DOHH2 (cell line): Measurements from ENCODE around the gene RCC2.

Source experiments
- H3F3A ChIP-seq: fragments of 200-600 bp; sonication (generic), shearing (Covaris generic); 2 replicates; pipeline ENCODE4 v1.6.0; 2016; ENCODE audit warnings: antibody characterized with exemption, mild to moderate bottlenecking; ENCODE audit not compliant: control insufficient read depth, insufficient read depth
- H3K27ac ChIP-seq: fragments of 200-600 bp; sonication (generic); 2 replicates; pipeline ENCODE4 v1.5.1; 2014; ENCODE audit warnings: low read depth, mild to moderate bottlenecking, low read length, moderate library complexity
- H3K27me3 ChIP-seq: fragments of 200-600 bp; sonication (generic); 2 replicates; pipeline ENCODE4 v1.6.1; 2014; ENCODE audit warnings: mild to moderate bottlenecking, low read length, mixed read lengths; ENCODE audit not compliant: control insufficient read depth
- H3K36me3 ChIP-seq: fragments of 200-600 bp; sonication (generic); 2 replicates; pipeline ENCODE4 v1.6.1; 2014; ENCODE audit warnings: mild to moderate bottlenecking, low read length, moderate library complexity, mixed read lengths; ENCODE audit not compliant: control insufficient read depth
- H3K4me1 ChIP-seq: fragments of 200-600 bp; sonication (generic); 2 replicates; pipeline ENCODE4 v1.6.1; 2014; ENCODE audit warnings: mild to moderate bottlenecking, low read length, mixed read lengths; ENCODE audit not compliant: control insufficient read depth
- H3K4me2 ChIP-seq: fragments of 200-600 bp; sonication (generic); 2 replicates; pipeline ENCODE4 v1.6.0; 2014; ENCODE audit warnings: mild to moderate bottlenecking, low read length, moderate library complexity
- H3K4me3 ChIP-seq: fragments of 200-600 bp; sonication (generic); 2 replicates; pipeline ENCODE4 v1.5.1; 2014; ENCODE audit warnings: mild to moderate bottlenecking, low read length, mixed read lengths
- H3K79me2 ChIP-seq: fragments of 200-600 bp; sonication (generic); 2 replicates; pipeline ENCODE4 v1.6.1; 2014; ENCODE audit warnings: mild to moderate bottlenecking, low read length, mixed read lengths; ENCODE audit not compliant: control insufficient read depth
- H3K9me2 ChIP-seq: fragments of 200-600 bp; sonication (generic); replicated peaks from 2 replicates; pipeline ENCODE4 v1.6.1; 2014; ENCODE audit warnings: mild to moderate bottlenecking, low read length, mixed read lengths; ENCODE audit not compliant: control insufficient read depth
- H3K9me3 ChIP-seq: fragments of 200-600 bp; sonication (generic); 2 replicates; pipeline ENCODE4 v1.6.1; 2014; ENCODE audit warnings: antibody characterized with exemption, low read length, mixed read lengths; ENCODE audit not compliant: control insufficient read depth, insufficient read depth
- H4K20me1 ChIP-seq: fragments of 200-600 bp; sonication (generic); 2 replicates; pipeline ENCODE4 v1.6.0; 2014; ENCODE audit warnings: low read depth, mild to moderate bottlenecking, antibody characterized with exemption, low read length, moderate library complexity; ENCODE audit not compliant: control insufficient read depth, insufficient read depth
- CTCF ChIP-seq: fragments of 200-600 bp; sonication (generic); IDR thresholded peaks from one replicate; pipeline ENCODE4 v1.5.1; 2014; ENCODE audit warnings: antibody characterized with exemption, mild to moderate bottlenecking, low read depth, low read length; ENCODE audit not compliant: poor library complexity, severe bottlenecking
- EZH2phosphoT487 ChIP-seq: fragments of 200-600 bp; sonication (generic); IDR thresholded peaks from 2 replicates; pipeline ENCODE4 v1.6.1; 2017; ENCODE audit warnings: borderline replicate concordance, mild to moderate bottlenecking, antibody characterized with exemption, low read length, moderate library complexity, mixed read lengths

RCC2 gene

DNA sequence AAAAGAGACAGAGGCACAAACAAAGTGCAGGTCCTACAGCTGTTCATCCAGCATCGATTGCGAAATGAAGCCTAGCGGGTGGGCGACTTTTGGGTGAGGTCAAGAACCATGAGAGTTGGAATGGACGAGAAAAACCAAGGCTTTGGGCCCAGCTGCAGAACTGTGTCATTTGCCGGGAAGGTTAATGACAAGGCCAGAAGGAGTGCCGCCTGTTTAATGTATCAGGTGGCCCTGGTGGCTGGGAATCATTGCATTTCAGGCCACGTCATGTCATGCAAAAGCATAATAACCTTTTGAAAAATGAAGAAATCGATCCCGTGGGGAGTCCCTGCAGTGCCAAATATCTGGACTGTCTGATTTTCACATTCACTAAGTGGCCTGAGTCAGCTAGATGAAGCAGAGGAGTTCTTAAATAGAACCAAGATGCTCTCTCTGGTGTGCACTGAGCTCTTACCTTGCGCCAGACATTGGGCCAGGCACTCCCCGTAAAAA lies 8.1 kb upstream of the RCC2 start:
- TF ChIP-seq CTCF (no peak), EZH2phosphoT487 (no peak)

GRCh38 chr1:17442841-17443240 lies 3.4 kb upstream of the RCC2 start:
- H3K4me2 ChIP-seq, result no peak overlapping the region

More for the DNA sequence above, 8.1 kb upstream of the RCC2 start:
- H3K79me2 ChIP-seq, result no peaks in the 10 kb centered on the region
- H3K4me3 ChIP-seq, result no peak overlapping the region
- H3K4me2 ChIP-seq, result no peak overlapping the region
- H3K9me2 ChIP-seq, result no peaks in the 10 kb centered on the region
- H3K27me3 ChIP-seq, result peaks cover 13% of the 10 kb centered on the region
- H3F3A ChIP-seq, result no peaks in the 10 kb centered on the region
- no peak overlapping the region for H3K27ac ChIP-seq
- no peaks in the 10 kb centered on the region for H3K36me3 ChIP-seq
- peaks cover 9% of the 10 kb centered on the region for H3K4me1 ChIP-seq
- no peaks in the 10 kb centered on the region for H3K9me3 ChIP-seq
- H4K20me1 ChIP-seq, result no peaks in the 10 kb centered on the region

DNA sequence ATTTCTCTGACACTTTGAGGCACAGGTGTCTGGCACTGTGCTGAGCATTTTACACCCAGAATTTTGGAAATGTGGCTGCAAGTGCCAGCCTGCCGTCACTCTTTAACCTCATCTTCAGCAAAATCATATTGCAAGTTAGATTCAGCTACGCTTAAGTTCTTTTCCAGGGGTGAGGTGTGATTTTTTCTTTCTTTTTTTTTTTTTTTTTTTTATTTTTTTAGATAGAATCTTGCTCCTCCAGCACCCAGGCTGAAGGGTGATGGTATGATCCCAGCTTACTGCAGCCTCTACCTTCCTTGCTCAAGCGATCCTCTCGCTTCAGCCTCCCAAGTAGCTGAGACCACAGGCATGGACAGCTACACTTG lies 2.5 kb upstream of the RCC2 start:
- no peak overlapping the region for H3K4me2 ChIP-seq

More at GRCh38 chr1:17442841-17443240, 3.4 kb upstream of the RCC2 start:
- TF ChIP-seq EZH2phosphoT487 (no peak), CTCF (no peak)
- no peak overlapping the region for H3K4me3 ChIP-seq
- peaks cover 10% of the 10 kb centered on the region for H3K36me3 ChIP-seq
- no peaks in the 10 kb centered on the region for H3K9me3 ChIP-seq
- peaks cover 21% of the 10 kb centered on the region for H3K4me1 ChIP-seq
- H3F3A ChIP-seq, result peaks cover 12% of the 10 kb centered on the region
- no peaks in the 10 kb centered on the region for H4K20me1 ChIP-seq
- no peak overlapping the region for H3K27ac ChIP-seq
- peaks cover 14% of the 10 kb centered on the region for H3K27me3 ChIP-seq
- H3K9me2 ChIP-seq, result no peaks in the 10 kb centered on the region
- H3K79me2 ChIP-seq, result peaks cover 15% of the 10 kb centered on the region

More for the DNA sequence above, 2.5 kb upstream of the RCC2 start:
- Histone ChIP-seq H3K9me3 (no peaks in the 10 kb centered on the region), H3K27ac (no peak overlapping the region), H3K9me2 (no peaks in the 10 kb centered on the region), H3K4me3 (no peak overlapping the region), H3F3A (peaks cover 12% of the 10 kb centered on the region), H3K4me1 (peaks cover 23% of the 10 kb centered on the region), H4K20me1 (peaks cover 4% of the 10 kb centered on the region), H3K27me3 (peaks cover 14% of the 10 kb centered on the region), H3K79me2 (peaks cover 21% of the 10 kb centered on the region), H3K36me3 (peaks cover 15% of the 10 kb centered on the region)
- TF ChIP-seq CTCF (no peak), EZH2phosphoT487 (no peak)
